ENCODE results near the gene ABTB1. TPM values are rescaled to one million over a fixed set of nuclear protein-coding genes. Genes with fewer than 3 reads are reported as not detected.

The ABTB1 gene
- total and polyA plus RNA-seq, 2 donors (not counting 1 experiment from before 2014, with no cell fraction given) = 141 to 259 TPM

DNA sequence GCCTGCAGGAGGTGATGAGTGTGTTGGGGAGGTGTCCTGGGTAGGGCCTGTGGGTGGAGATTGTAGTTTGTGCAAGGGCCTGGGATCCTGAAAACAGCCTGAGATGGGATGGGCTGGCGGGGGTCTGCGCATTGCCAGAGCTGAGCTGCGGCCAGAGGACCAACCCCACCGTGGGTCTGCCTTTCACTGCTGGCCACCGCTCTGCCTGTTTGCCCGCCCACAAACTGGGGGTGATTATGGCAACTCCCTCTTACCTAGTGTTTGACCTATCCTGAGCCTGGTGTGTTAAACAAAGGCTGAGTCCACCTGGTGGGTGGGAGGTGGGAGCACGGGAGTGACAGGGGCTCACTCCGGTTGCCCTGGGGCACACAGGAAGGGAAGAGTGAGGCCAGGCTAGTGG is 9.8 kb downstream of the ABTB1 start:
- 96% methylated on average over 5 of the region's 8 CpGs for WGBS (ENCODE audit: insufficient coverage)
- CTCF ChIA-PET = interaction anchor here (0.7 to 1.3 kb wide), 3 partner anchors 14 to 1323 kb away, joined by 3 to 5 read pairs (median 3); no protein-coding TSS in a partner anchor
- Histone ChIP-seq H3K4me2 (replicated peaks; ENCODE audit: low read depth, low read length, poor library complexity, severe bottlenecking) (no peak overlapping the region), H3K79me2 (ENCODE audit: control insufficient read depth, insufficient read depth, low read length) (no peaks in the 10 kb centered on the region), H3K27me3 (replicated peaks in 1 of 4; ENCODE audit: control extremely low read depth in 1 of 4, control insufficient read depth in 3 of 4, insufficient read depth in 4 of 4, low read length in 3 of 4) (no peaks in the 10 kb centered on the region), H3K9ac (ENCODE audit: low read length) (no peak overlapping the region), H4K20me1 (ENCODE audit: control insufficient read depth, insufficient read depth, low read length, poor library complexity, severe bottlenecking) (no peaks in the 10 kb centered on the region), H3K36me3 (replicated peaks in 1 of 2; ENCODE audit: control extremely low read depth in 1 of 2, control insufficient read depth in 1 of 2, extremely low read depth in 1 of 2, insufficient read depth in 2 of 2, low read length in 1 of 2) (peaks cover 0 to 22% of the 10 kb centered on the region in 2 experiments), H3K4me1 (ENCODE audit: control insufficient read depth in 2 of 2, insufficient read depth in 2 of 2, low read length in 2 of 2) (peaks cover 6 to 13% of the 10 kb centered on the region in 2 donors), H3K4me3 (ENCODE audit: control extremely low read depth in 1 of 5, extremely low read depth in 1 of 5, insufficient read depth in 1 of 5, low read depth in 2 of 5, low read length in 4 of 5) (no peak overlapping the region), H3K27ac (ENCODE audit: low read length in 2 of 2) (no peak overlapping the region), H3K9me3 (ENCODE audit: control extremely low read depth in 1 of 3, control insufficient read depth in 2 of 3, insufficient read depth in 1 of 3, low read length in 2 of 3) (peaks cover 0 to 13% (median 5%) of the 10 kb centered on the region in 3 donors), H2AFZ (ENCODE audit: insufficient read depth, low read depth, low read length, poor library complexity, severe bottlenecking) (no peak overlapping the region)
- intact Hi-C loops (cut with micrococcal nuclease) = no loop called here
- TF ChIP-seq EZH2 (IDR thresholded peaks at IDR 0.05; ENCODE audit: borderline replicate concordance, insufficient read depth, low read depth, low read length, poor library complexity, severe bottlenecking) = no peak
- TF ChIP-seq, protein P1, sequence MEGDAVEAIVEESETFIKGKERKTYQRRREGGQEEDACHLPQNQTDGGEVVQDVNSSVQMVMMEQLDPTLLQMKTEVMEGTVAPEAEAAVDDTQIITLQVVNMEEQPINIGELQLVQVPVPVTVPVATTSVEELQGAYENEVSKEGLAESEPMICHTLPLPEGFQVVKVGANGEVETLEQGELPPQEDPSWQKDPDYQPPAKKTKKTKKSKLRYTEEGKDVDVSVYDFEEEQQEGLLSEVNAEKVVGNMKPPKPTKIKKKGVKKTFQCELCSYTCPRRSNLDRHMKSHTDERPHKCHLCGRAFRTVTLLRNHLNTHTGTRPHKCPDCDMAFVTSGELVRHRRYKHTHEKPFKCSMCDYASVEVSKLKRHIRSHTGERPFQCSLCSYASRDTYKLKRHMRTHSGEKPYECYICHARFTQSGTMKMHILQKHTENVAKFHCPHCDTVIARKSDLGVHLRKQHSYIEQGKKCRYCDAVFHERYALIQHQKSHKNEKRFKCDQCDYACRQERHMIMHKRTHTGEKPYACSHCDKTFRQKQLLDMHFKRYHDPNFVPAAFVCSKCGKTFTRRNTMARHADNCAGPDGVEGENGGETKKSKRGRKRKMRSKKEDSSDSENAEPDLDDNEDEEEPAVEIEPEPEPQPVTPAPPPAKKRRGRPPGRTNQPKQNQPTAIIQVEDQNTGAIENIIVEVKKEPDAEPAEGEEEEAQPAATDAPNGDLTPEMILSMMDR (IDR thresholded peaks at IDR 0.05) = no peak
- Mint-ChIP-seq H3K4me3 (no peak overlapping the region), H3K9me3 (ENCODE audit: insufficient read depth) (no peaks in the 10 kb centered on the region), H3K4me1 (peaks cover 21% of the 10 kb centered on the region), H3K27me3 (no peaks in the 10 kb centered on the region), H3K27ac (no peak overlapping the region)
- DNase-seq = no peak
- POLR2A ChIA-PET = no interaction called here
- ATAC-seq (ENCODE audit: low read depth) = no peak

DNA sequence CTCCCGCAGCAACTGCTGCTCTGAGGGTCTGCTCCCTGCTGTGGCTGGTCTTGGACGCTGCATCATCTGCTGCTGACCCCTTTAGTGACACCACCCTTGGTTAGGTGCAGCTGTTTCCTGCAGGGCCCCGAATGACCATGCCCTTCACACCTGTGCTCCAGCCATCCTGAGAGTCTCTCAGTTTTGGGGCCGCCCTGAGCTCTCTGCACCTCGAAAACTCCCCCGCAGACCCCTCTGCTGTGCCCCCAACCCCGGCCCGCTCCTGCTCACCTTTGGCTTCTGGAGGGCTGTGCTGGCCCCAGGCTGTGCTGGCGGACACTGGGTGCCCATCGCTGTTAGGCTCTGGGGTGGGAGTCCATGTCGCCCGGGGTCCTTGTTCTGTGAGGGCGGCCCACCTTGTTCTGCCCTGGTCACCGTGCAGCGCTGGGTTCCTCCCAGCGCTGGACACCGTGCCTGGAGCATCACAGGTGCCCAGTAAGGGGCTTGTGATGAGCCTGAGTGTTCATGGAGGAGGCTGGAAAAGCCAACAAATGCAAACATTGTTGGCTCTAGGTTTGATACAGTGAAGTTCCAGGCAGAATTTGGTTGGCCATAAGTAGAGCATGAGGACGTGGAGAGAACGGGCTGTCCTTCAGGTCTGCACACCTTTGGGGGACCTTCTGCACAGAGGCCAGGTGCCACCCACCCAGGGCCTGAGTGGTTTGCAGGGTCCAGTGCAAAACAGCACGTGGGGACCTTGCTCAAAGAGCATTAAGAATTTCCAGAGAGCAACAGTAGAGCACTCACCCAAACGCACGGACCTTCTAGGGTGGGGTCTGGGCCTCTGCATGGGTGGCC is 12.3 kb downstream of the ABTB1 start:
- intact Hi-C loops (cut with micrococcal nuclease) = no loop called here

More for the DNA sequence above, 12.3 kb downstream of the ABTB1 start:
- H3K79me2 ChIP-seq (ENCODE audit: control insufficient read depth, insufficient read depth, low read length) = no peaks in the 10 kb centered on the region
- no peaks in the 10 kb centered on the region for H3K9me3 Mint-ChIP-seq (ENCODE audit: insufficient read depth)
- no peaks in the 10 kb centered on the region for H4K20me1 ChIP-seq (ENCODE audit: control insufficient read depth, insufficient read depth, low read length, poor library complexity, severe bottlenecking)
- H3K4me1 Mint-ChIP-seq = peaks cover 21% of the 10 kb centered on the region
- H3K9ac ChIP-seq (ENCODE audit: low read length) = no peak overlapping the region
- H3K4me2 ChIP-seq (replicated peaks; ENCODE audit: low read depth, low read length, poor library complexity, severe bottlenecking) = no peak overlapping the region
- H3K4me3 Mint-ChIP-seq = no peak overlapping the region
- DNase-seq = no peak
- no peaks in the 10 kb centered on the region for H3K27me3 Mint-ChIP-seq
- H3K36me3 ChIP-seq (replicated peaks in 1 of 2; ENCODE audit: control extremely low read depth in 1 of 2, control insufficient read depth in 1 of 2, extremely low read depth in 1 of 2, insufficient read depth in 2 of 2, low read length in 1 of 2) = peaks cover 0 to 6% of the 10 kb centered on the region in 2 experiments
- H3K4me1 ChIP-seq (ENCODE audit: control insufficient read depth in 2 of 2, insufficient read depth in 2 of 2, low read length in 2 of 2) = peaks cover 6 to 13% of the 10 kb centered on the region in 2 donors
- ChIA-PET POLR2A (no interaction called here), CTCF (interaction anchor here (1.3 kb wide), 1 partner anchor 11 kb away, joined by 3 read pairs; no protein-coding TSS in a partner anchor)
- H2AFZ ChIP-seq (ENCODE audit: insufficient read depth, low read depth, low read length, poor library complexity, severe bottlenecking) = no peak overlapping the region
- H3K4me3 ChIP-seq (ENCODE audit: control extremely low read depth in 1 of 5, extremely low read depth in 1 of 5, insufficient read depth in 1 of 5, low read depth in 2 of 5, low read length in 4 of 5) = no peak overlapping the region
- 79% methylated on average over 21 of the region's 22 CpGs for WGBS (ENCODE audit: insufficient coverage)
- peaks cover 0 to 13% (median 5%) of the 10 kb centered on the region in 3 donors for H3K9me3 ChIP-seq (ENCODE audit: control extremely low read depth in 1 of 3, control insufficient read depth in 2 of 3, insufficient read depth in 1 of 3, low read length in 2 of 3)
- no peak for TF ChIP-seq EZH2 (IDR thresholded peaks at IDR 0.05; ENCODE audit: borderline replicate concordance, insufficient read depth, low read depth, low read length, poor library complexity, severe bottlenecking)
- TF ChIP-seq, protein P1 (IDR thresholded peaks at IDR 0.05) = no peak
- H3K27ac ChIP-seq (ENCODE audit: low read length in 2 of 2) = no peak overlapping the region
- no peak overlapping the region for H3K27ac Mint-ChIP-seq
- peaks cover 0 to 2% (median 0%) of the 10 kb centered on the region in 4 experiments for H3K27me3 ChIP-seq (replicated peaks in 1 of 4; ENCODE audit: control extremely low read depth in 1 of 4, control insufficient read depth in 3 of 4, insufficient read depth in 4 of 4, low read length in 3 of 4)
- no peak for ATAC-seq (ENCODE audit: low read depth)
